GM10248 (cell line): ENCODE measurements around the gene XRN1.
"Not testable (repeated sequence)": the region's sequence is repeated elsewhere in the genome, so short reads cannot be mapped to it uniquely, and the experiment has no call there.

Source experiments
- CTCF ChIA-PET: fragments of 300-600 bp; sonication (Branson Sonifier 250); formaldehyde crosslinking; extraction: SDS; loops from one replicate; lab custom pipeline; 2021; ENCODE audit warnings: antibody characterized with exemption; lab: Yijun Ruan, JAX
- POLR2A ChIA-PET: fragments of 350-650 bp; sonication (Branson Sonifier 250); formaldehyde crosslinking; extraction: SDS; loops from one replicate; lab custom pipeline; 2020; ENCODE audit warnings: antibody characterized with exemption; lab: Yijun Ruan, JAX
- DNase-seq: peaks from one replicate; pipeline ENCODE4 v3.0.0; 2012; ENCODE audit errors: extremely low spot score
- TF ChIP-seq, protein P1 (sequence below): IDR thresholded peaks from 2 replicates; pipeline ENCODE4 v1.5.1; 2012; ENCODE audit warnings: mild to moderate bottlenecking, low read depth; ENCODE audit errors: extremely low read depth, missing control alignments, control extremely low read depth

XRN1 gene

DNA sequence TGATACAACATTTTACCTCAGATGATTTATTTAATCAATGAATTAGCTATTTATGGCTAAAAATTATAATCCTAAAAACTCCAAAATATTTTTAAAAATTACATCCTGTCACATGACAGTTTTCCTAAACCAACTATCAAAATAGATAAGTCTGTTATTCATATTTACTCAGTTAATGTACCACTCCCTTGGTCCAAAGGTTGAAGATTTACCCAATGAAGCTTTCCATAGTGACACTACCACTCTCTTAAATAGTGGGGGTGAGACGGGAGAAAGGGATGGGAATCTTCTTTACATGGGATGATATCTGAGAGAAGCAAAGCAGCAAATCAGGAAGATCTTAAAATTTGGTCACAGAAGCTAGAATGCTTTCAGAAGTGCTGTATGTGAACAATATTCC is 30.5 kb downstream of the XRN1 start:
- no peak for DNase-seq
- TF ChIP-seq, protein P1, sequence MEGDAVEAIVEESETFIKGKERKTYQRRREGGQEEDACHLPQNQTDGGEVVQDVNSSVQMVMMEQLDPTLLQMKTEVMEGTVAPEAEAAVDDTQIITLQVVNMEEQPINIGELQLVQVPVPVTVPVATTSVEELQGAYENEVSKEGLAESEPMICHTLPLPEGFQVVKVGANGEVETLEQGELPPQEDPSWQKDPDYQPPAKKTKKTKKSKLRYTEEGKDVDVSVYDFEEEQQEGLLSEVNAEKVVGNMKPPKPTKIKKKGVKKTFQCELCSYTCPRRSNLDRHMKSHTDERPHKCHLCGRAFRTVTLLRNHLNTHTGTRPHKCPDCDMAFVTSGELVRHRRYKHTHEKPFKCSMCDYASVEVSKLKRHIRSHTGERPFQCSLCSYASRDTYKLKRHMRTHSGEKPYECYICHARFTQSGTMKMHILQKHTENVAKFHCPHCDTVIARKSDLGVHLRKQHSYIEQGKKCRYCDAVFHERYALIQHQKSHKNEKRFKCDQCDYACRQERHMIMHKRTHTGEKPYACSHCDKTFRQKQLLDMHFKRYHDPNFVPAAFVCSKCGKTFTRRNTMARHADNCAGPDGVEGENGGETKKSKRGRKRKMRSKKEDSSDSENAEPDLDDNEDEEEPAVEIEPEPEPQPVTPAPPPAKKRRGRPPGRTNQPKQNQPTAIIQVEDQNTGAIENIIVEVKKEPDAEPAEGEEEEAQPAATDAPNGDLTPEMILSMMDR = no peak
- ChIA-PET CTCF (interaction anchor here (1.1 kb wide), 1 partner anchor 14 kb away, joined by 3 read pairs; no protein-coding TSS in a partner anchor), POLR2A (interaction anchor here (0.7 kb wide), 1 partner anchor 28 kb away, joined by 4 read pairs; no protein-coding TSS in a partner anchor)

DNA sequence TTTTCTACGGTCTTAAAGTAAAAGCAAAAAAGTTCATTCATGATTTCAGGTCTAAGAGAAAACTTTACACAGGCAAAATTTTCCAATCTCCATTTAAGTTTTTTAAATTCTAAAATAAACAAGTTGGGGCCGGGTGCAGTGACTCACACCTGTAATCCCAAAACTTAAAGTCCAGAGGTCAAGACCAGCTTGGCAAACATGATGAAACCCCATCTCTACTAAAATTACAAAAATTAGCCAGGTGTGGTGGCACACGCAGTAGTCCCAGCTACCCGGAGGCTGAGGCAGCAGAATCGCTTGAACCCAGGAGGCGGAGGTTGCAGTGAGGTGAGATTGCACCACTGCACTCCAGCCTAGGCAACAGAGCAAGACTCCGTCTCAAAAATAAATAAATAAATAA is 47.3 kb downstream of the XRN1 start:
- DNase-seq, POLR2A ChIA-PET: not testable (repeated sequence)
- CTCF ChIA-PET = interaction anchor here (1.1 kb wide), 1 partner anchor 11 kb away, joined by 3 read pairs; no protein-coding TSS in a partner anchor

DNA sequence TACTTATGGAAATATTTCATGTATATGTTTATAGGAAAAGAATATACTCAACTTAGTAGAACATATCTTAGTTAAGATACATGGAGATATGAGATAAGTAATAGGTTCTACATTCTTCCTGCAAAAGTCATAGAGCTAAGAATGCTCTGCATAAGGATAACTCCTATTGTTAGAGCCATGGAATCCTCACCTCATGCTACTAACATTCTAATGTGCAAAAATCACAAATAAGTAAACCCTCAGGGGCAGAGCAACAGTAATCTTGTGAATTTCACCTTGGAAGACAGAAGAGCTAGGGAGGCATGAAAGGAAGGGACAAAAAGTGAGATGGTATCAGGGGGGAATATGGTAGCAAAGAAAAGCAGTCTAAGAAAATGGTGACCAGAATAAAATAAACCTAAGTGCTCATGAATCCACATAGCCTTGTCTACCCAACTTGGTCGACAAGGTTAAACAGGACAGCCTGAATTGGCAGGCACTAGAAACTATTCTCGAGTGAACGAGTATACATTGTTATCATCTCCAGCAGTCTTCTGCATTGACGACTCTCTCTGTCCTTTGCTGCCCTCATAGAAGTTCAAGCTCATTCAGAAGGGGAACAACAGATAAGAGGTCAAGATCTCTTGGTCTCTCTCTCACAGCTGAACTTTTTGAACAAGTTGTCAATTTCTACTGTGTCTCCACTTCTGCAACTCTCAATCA is 52.8 kb downstream of the XRN1 start:
- TF ChIP-seq, protein P1 = no peak
- ChIA-PET CTCF (interaction anchor here (1.0 to 1.6 kb wide), 5 partner anchors 11 to 20 kb away, joined by 3 to 6 read pairs (median 4); no protein-coding TSS in a partner anchor), POLR2A (no interaction called here)
- DNase-seq = no peak

DNA sequence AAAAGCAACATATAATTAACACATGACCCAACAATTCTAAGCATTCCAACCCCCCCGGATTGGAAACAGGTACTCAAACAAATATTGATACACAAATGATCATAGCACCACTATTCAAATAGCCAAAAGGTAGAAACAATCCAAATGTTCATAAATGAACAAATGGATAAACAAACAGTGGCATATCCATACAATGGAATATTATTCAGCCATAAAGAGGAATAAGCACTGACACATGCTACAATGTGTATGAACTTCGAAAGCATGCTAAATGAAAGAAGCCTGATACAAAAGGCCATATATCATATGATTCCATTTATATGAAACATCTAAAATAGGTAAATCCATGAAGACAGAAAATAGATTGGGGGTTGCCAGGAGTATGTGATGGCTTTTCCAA is 62.8 kb downstream of the XRN1 start:
- ChIA-PET CTCF (no interaction called here), POLR2A (no interaction called here)
- DNase-seq = no peak
- TF ChIP-seq, protein P1 = no peak

DNA sequence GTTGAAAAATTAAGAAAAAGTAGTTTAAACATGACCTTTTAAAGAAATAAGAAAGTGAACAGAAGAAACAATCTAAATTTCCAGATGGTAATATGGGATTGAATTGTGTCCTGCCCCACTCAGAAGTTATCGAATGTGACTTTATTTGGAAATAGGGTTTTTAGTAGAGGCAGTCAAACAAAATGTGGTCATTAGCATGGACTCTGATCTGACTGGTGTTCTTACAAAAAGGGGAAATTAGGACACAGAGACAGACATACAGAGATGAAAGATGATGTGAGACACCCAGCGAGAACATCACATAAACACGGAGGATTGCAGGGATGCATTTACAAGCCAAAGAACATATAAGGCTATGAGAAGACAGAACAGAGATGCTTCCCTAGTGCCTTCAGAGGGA is 73.2 kb downstream of the XRN1 start:
- no peak for DNase-seq
- TF ChIP-seq, protein P1 = no peak
- ChIA-PET CTCF (interaction anchor here (1.6 kb wide), 1 partner anchor 20 kb away, joined by 4 read pairs; no protein-coding TSS in a partner anchor), POLR2A (no interaction called here)

DNA sequence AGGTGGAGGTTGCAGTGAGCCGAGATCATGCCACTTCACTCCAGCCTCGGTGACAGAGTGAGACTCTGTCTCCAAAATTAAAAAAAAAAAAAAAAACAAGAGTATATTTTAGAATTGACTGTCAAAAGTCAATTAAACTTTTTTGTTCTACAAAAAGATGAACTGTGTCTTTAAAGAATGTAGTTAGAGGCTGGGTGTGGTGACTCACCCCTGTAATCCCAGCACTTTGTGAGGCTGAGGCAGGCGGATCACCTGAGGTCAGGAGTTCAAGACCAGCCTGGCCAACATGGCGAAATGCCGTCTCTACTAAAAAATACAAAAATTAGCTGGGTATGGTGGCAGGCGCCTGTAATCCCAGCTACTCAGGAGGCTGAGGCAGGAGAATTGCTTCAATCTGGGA is 78.3 kb downstream of the XRN1 start:
- POLR2A ChIA-PET, CTCF ChIA-PET, DNase-seq: not testable (repeated sequence)

DNA sequence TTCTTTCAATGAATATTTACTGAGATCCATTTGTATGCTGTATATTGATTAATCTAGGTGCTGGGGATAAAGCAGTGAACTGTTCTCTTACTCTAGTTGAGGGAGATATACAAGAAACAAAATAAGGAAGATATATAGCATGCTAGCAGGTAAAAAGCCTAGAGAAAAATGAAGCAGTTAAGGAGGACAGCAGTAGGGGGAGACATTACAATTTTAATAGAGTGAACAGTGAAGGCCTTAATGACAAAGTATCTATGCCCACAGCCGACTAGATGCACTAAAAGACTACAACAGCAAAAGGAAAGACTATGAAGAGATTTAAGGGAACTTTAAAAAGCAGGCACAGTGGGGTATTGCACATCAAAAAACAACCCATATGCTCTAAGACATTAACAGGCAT is 81.4 kb downstream of the XRN1 start:
- DNase-seq = peak; percentile 10
- ChIA-PET POLR2A (no interaction called here), CTCF (interaction anchor here (0.7 kb wide), 2 partner anchors 9 to 13 kb away, joined by 3 to 4 read pairs; no protein-coding TSS in a partner anchor)
- TF ChIP-seq, protein P1 = peak; percentile 12
